K562 (cell line): ENCODE results near the gene PSMB10. TPM values are rescaled to one million over a fixed set of nuclear protein-coding genes. Genes with fewer than 3 reads are reported as not detected.

Experiments used
- CBFB ChIP-seq: sonication (generic); formaldehyde crosslinking; IDR thresholded peaks from 2 replicates; pipeline ENCODE4 v1.4.0; 2020; ENCODE audit warnings: mild to moderate bottlenecking, missing genetic modification reagents
- GTF2F1 ChIP-seq: IDR thresholded peaks from 2 replicates; pipeline ENCODE4 v1.6.1; 2011; ENCODE audit warnings: low read depth, low read length, improper control_type of control experiment
- MIER1 ChIP-seq: fragments of 450-650 bp; IDR thresholded peaks from 2 replicates; pipeline ENCODE4 v1.6.1; 2016; ENCODE audit warnings: antibody characterized with exemption, mild to moderate bottlenecking, low read depth
- MYBL2 ChIP-seq, 2 experiments: fragments of 450-650 bp in 1 of 2; sonication (generic) in 1 of 2; formaldehyde crosslinking in 1 of 2; IDR thresholded peaks; 2 replicates each; pipeline versions ENCODE4 v1.6.1 to v1.8.1; 2017 to 2022; ENCODE audit warnings: borderline replicate concordance in 1 of 2, inconsistent platforms in 1 of 2, low read depth in 1 of 2, mild to moderate bottlenecking in 1 of 2, missing genetic modification reagents in 1 of 2, moderate library complexity in 1 of 2
- NFE2L1 ChIP-seq: fragments of 450-650 bp; IDR thresholded peaks from 2 replicates; pipeline ENCODE4 v1.6.1; 2016; ENCODE audit warnings: missing genetic modification characterization, low read depth, mild to moderate bottlenecking, missing compliant biosample characterization, moderate library complexity, borderline replicate concordance
- SIRT6 ChIP-seq: IDR thresholded peaks from one replicate; pipeline ENCODE4 v1.6.1; 2012; ENCODE audit warnings: low read depth, mild to moderate bottlenecking, control low read depth, inconsistent platforms, low read length, moderate library complexity
- polyA plus RNA-seq, 8 experiments: library from polyadenylated mRNA; depleted of rRNA in 4 of 8; stranded (reverse) in 5 of 8; unstranded in 3 of 8; fragments of >200 nt; fragmentation: Nextera tagmentation in 2 of 8; fragmentation: Illumina TruSeq in 1 of 8; extraction: Ambion mirVana in 2 of 8; extraction: Trizol in 1 of 8; gene quantifications; 2 replicates each; pipeline versions ENCODE4 v1.2.1 to v1.2.3, GENCODE V29; 2011 to 2014; ENCODE audit warnings: inconsistent platforms in 1 of 8, missing spikeins in 1 of 8
- total RNA-seq, 7 experiments: library from RNA; depleted of rRNA in 6 of 7; stranded (reverse); fragments of >200 nt in 6 of 7; fragmentation: Illumina TruSeq in 2 of 7; extraction: Trizol in 2 of 7; gene quantifications; 2 replicates each; pipeline versions ENCODE4 v1.2.1 to v1.2.3, GENCODE V29; 2011 to 2021; ENCODE audit warnings: low replicate concordance in 1 of 7
- TF ChIP-seq, protein P1 (sequence below): fragments of 200-800 bp; sonication (Bioruptor generic); IDR thresholded peaks from 2 replicates; pipeline ENCODE4 v1.6.1; 2017; ENCODE audit warnings: missing genetic modification characterization, missing compliant biosample characterization
- TF ChIP-seq, protein P2 (sequence below): fragments of 450-650 bp; IDR thresholded peaks from 2 replicates; pipeline ENCODE4 v1.6.1; 2017; ENCODE audit warnings: antibody characterized with exemption
- TF ChIP-seq, protein P3 (sequence below): IDR thresholded peaks from 2 replicates; pipeline ENCODE4 v1.6.1; 2016; ENCODE audit warnings: missing genetic modification characterization, missing compliant biosample characterization
- TF ChIP-seq, protein P4 (sequence below): sonication (generic); formaldehyde crosslinking; IDR thresholded peaks from 2 replicates; pipeline ENCODE4 v1.8.0; 2022; ENCODE audit warnings: mild to moderate bottlenecking, low read depth, missing genetic modification reagents

Gene PSMB10
- total and polyA plus RNA-seq, 9 of the 15 experiments (the other 6 are each of a cell fraction or from before 2014, with no cell fraction given) = 11.7 to 105 (median 51.0) TPM

DNA sequence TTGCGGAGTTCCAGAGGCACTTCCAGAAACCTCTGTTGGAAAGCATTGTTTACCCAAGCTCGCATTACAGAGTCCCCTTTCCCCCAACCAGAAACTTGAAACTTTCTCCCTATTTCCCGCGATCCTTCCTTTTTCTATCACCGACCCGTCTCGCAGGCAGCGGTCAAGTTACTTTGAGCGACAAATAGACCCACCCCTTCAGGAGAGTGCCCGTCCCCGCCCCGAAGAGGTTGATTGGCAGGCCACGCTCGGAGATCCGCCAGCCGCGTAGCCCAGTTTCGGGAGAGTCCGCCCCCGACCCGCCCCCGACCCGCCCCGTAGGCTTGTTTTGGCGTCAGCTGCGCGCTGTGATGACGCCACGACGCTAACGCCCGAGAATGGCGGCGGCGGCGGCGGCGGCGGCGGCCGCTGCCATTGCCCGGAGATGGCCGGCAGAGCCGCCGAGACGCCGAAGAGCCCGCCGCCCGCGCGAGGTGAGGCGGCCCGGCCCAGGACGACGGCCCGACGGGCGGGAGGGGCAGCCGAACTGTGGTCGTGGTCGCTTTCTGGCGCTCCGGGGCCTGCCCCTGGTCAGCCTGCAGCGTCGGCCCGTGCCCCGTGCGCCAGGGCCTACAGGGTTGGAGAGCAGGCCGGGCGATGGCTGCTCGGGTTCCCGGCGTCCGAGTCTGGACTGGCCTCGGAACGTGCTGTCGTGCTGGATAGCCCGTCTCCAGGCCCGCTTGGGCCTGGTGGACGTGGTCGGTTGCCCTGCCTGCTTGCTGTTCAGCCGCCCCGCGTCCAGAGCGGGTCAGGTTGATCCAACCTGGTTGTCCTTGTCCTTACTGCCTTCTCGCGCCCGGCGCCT lies 43.5 kb downstream of the PSMB10 start, which contains the start of gene PSKH1 (continued):
- TF ChIP-seq, protein P1, sequence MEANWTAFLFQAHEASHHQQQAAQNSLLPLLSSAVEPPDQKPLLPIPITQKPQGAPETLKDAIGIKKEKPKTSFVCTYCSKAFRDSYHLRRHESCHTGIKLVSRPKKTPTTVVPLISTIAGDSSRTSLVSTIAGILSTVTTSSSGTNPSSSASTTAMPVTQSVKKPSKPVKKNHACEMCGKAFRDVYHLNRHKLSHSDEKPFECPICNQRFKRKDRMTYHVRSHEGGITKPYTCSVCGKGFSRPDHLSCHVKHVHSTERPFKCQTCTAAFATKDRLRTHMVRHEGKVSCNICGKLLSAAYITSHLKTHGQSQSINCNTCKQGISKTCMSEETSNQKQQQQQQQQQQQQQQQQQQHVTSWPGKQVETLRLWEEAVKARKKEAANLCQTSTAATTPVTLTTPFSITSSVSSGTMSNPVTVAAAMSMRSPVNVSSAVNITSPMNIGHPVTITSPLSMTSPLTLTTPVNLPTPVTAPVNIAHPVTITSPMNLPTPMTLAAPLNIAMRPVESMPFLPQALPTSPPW (CRISPR knock-in tag) = no peak; the same call in 1 of the 2 replicates
- TF ChIP-seq CBFB (CRISPR knock-in tag) (no peak), MYBL2 (IDR thresholded peaks at IDR 0.05; ENCODE audit: low read depth) (no peak), MYBL2 (CRISPR knock-in tag; IDR thresholded peaks at IDR 0.05; ENCODE audit: borderline replicate concordance) (0 out of 2 replicates have a peak, but pooled peaks have one; percentile 47), SIRT6 (no peak), MIER1 (no peak), GTF2F1 (no peak), NFE2L1 (no peak)
- TF ChIP-seq, protein P2, sequence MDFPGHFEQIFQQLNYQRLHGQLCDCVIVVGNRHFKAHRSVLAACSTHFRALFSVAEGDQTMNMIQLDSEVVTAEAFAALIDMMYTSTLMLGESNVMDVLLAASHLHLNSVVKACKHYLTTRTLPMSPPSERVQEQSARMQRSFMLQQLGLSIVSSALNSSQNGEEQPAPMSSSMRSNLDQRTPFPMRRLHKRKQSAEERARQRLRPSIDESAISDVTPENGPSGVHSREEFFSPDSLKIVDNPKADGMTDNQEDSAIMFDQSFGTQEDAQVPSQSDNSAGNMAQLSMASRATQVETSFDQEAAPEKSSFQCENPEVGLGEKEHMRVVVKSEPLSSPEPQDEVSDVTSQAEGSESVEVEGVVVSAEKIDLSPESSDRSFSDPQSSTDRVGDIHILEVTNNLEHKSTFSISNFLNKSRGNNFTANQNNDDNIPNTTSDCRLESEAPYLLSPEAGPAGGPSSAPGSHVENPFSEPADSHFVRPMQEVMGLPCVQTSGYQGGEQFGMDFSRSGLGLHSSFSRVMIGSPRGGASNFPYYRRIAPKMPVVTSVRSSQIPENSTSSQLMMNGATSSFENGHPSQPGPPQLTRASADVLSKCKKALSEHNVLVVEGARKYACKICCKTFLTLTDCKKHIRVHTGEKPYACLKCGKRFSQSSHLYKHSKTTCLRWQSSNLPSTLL = no peak
- TF ChIP-seq, protein P3, sequence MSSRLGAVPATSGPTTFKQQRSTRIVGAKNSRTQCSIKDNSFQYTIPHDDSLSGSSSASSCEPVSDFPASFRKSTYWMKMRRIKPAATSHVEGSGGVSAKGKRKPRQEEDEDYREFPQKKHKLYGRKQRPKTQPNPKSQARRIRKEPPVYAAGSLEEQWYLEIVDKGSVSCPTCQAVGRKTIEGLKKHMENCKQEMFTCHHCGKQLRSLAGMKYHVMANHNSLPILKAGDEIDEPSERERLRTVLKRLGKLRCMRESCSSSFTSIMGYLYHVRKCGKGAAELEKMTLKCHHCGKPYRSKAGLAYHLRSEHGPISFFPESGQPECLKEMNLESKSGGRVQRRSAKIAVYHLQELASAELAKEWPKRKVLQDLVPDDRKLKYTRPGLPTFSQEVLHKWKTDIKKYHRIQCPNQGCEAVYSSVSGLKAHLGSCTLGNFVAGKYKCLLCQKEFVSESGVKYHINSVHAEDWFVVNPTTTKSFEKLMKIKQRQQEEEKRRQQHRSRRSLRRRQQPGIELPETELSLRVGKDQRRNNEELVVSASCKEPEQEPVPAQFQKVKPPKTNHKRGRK (tag) = no peak
- TF ChIP-seq, protein P4, sequence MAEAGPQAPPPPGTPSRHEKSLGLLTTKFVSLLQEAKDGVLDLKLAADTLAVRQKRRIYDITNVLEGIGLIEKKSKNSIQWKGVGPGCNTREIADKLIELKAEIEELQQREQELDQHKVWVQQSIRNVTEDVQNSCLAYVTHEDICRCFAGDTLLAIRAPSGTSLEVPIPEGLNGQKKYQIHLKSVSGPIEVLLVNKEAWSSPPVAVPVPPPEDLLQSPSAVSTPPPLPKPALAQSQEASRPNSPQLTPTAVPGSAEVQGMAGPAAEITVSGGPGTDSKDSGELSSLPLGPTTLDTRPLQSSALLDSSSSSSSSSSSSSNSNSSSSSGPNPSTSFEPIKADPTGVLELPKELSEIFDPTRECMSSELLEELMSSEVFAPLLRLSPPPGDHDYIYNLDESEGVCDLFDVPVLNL (CRISPR knock-in tag) = no peak
